Measurements from ENCODE around the gene APLF.
"Not testable (repeated sequence)": the region's sequence is repeated elsewhere in the genome, so short reads cannot be mapped to it uniquely, and the experiment has no call there.

The APLF gene

DNA sequence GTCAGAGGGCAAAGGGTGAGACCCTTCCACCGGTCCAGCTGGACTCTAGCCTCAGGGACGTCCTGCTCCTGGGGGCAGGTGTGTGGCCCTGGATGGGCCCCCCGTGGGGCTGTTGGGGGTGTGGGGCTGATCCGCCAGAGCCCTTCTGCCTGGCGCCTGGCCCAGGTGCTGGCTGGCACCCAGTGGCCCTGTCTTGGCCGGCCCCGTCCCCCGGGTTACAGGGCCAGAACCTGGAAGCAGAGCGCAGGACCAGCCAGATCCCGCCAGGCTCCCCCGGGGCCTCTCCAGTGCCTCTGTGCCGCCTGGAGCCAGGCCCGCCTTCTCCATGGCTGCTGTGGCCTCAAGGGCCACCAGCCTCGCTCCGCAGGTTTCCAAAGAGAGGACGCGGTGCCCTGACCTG is 62.3 kb downstream of the APLF start:
- not testable (repeated sequence) for DNase-seq (ENCODE audit: low spot score)

GRCh38 chr2:68536000-68536399 is 68.6 kb downstream of the APLF start:
- no peak for DNase-seq (ENCODE audit: low spot score)

DNA sequence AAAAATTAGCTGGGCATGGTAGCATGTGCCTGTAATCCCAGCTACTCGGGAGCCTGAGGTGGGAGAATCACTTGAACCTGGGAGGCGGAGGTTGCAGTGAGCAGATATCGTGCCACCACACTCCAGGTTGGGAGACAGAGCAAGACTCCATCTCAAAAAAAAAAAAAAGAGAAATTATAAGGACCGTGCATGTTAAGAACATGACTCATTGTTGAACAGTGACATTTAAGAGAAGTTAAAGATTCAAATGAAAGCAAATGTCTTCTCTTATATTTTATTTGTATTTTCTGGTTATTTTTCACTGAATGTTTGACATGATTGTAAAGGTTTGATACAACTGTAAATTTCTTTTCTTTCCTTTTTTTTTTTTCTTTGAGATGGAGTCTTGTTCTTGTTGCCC is 69.6 kb downstream of the APLF start:
- DNase-seq (ENCODE audit: low spot score) = no peak

GRCh38 chr2:68537809-68538208 is 70.4 kb downstream of the APLF start:
- DNase-seq (ENCODE audit: low spot score) = no peak

GRCh38 chr2:68544811-68545210 is 77.4 kb downstream of the APLF start:
- no peak for DNase-seq (ENCODE audit: low spot score)

GRCh38 chr2:68548396-68548795 is 81.0 kb downstream of the APLF start:
- no peak for DNase-seq (ENCODE audit: low spot score)

DNA sequence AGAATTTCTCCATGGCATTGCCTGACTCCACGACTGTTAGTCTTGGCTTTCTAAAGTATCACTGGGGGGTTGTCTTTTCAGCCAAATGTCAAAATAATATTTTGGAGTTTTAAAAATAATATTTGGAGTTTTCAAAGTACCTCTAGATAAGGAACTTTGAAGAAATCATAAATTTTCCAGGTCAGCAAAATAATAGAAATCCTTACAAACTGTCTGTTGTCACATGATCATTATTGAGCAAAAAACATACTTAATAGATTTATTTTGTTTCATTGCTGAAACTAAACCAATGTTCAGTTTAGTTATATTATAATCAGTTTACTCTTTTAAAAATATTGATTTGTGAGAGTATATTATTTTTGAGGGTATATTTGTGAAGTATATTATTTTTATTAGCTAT is 85.7 kb downstream of the APLF start:
- DNase-seq (ENCODE audit: low spot score) = no peak

GRCh38 chr2:68555425-68556206 is 88.2 kb downstream of the APLF start:
- not testable (repeated sequence) for DNase-seq (ENCODE audit: low spot score)

DNA sequence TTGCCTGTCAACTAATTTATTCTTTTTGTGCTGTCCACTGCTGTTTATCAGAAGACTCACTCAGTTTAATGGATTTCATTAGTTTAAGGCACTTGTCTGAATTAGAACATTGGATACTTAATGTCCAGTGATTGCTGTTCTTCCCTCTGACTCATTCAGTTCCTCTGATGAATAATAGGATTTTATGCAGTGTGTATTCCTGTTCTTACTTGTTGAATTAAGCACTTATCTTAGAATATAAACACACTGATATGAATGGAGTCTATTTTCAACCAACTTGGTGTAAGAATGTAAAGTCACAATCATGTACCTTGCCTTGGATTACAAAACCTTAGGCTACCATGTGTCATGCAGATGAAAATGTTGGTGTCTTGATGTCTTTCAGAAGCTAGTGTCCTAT is 89.0 kb downstream of the APLF start:
- no peak for DNase-seq (ENCODE audit: low spot score)

GRCh38 chr2:68558576-68558975 is 91.2 kb downstream of the APLF start:
- no peak for DNase-seq (ENCODE audit: low spot score)

DNA sequence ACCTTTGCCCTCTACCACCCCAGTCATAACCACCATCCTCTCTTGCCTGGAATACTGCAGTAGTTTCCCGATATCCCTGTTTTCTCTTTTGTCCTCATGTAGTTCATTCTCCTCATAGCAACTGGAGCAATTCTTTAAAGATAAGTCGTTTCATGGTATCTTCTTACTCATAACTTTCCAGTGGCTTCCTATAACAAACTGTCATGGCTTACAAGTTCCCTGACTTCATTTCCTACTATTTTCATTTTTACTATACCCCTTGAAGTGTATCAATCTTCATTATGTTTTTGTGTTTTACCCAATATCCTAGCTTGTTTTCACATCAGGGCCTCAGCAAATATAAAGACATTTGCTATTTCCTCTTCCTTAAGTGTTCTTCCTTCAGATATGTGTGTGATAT is 92.3 kb downstream of the APLF start:
- no peak for DNase-seq (ENCODE audit: low spot score)

DNA sequence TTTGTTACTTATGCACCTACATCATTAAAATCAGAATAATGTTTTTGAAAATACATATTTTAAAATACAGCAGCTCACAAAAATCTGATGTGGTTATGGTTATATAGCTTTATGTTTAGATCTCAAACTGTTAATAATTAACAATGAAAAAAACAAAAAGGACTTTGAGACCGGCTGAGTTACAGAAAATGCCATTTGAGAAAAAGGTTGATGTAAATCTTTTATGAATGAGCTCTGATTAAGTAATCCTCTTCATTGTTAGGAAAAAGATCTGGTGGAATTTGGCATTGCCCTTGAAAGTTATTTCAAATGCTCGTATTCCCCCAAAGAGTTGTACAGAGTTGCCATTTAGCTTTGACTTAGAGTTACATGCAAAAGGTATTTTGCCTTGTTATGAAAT is 93.2 kb downstream of the APLF start:
- no peak for DNase-seq (ENCODE audit: low spot score)

- DNase-seq (ENCODE audit: low spot score) = no peak
Observed at GRCh38 chr2:68561372-68561771, 94.0 kb downstream of the APLF start.

GRCh38 chr2:68562934-68563333 is 95.5 kb downstream of the APLF start:
- no peak for DNase-seq (ENCODE audit: low spot score)

- no peak for DNase-seq (ENCODE audit: low spot score)
Observed at GRCh38 chr2:68564426-68564825, 97.0 kb downstream of the APLF start.

DNA sequence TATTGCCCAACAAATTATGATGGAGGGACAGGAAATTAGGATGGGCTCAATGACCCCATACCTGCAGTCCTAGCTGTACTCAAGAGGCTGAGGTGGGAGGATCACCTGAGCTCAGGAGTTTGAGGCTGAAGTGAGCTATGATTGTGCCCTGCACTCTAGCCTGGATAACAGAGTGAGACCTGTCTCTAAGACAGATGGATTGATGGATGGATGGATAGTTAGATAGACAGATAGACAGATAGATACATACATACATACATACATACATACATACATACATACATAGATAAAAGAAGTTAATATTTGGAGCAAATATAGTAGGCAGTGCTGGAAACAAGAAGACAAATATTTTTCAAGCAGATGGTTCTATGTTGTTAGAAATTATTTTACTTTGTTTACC is 97.9 kb downstream of the APLF start:
- no peak for DNase-seq (ENCODE audit: low spot score)

DNA sequence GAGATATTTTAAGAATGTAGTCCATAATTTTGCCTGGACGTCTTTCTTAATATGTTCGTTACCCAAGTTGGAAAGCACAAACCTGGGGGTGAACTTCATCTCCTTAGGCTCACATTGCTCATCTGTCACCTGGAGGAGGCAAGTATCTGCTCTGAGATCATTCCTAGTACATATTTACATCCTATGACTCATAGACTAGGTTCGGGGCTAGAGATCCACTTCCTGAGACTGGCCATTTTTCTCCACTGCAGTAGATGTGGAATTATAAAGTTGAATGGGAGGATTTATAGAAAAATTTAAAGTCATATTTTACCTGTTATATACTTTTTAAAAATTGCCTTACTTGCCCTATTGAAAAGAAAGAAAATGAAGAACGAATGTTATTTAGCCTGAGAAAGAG is 98.5 kb downstream of the APLF start:
- no peak for DNase-seq (ENCODE audit: low spot score)

GRCh38 chr2:68566362-68566761 is 99.0 kb downstream of the APLF start:
- no peak for DNase-seq (ENCODE audit: low spot score)

DNA sequence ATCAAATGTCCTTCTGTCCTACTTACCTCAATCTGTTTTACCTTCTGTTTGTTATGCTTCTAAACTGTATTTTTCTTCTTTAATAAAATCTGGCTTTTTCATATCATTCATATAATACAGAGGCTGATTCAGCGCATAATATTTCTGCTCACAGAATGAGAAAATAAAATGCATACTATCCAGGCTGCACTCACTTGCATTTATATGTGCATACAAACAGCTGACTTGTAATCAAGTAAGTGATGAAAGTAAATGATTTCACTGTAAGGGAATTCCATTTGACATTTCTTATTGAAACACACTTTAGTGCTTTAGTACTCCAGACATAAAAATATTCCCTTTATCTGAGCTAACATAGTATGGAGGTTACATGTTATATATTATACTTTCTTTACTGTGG is 100.7 kb downstream of the APLF start:
- DNase-seq (ENCODE audit: low spot score) = no peak

GRCh38 chr2:68569604-68570003 is 102.2 kb downstream of the APLF start:
- DNase-seq (ENCODE audit: low spot score) = no peak

GRCh38 chr2:68570434-68570833 is 103.0 kb downstream of the APLF start:
- DNase-seq (ENCODE audit: low spot score) = not testable (repeated sequence)

- no peak for DNase-seq (ENCODE audit: low spot score)
Observed at GRCh38 chr2:68574202-68574791, 106.9 kb downstream of the APLF start.

DNA sequence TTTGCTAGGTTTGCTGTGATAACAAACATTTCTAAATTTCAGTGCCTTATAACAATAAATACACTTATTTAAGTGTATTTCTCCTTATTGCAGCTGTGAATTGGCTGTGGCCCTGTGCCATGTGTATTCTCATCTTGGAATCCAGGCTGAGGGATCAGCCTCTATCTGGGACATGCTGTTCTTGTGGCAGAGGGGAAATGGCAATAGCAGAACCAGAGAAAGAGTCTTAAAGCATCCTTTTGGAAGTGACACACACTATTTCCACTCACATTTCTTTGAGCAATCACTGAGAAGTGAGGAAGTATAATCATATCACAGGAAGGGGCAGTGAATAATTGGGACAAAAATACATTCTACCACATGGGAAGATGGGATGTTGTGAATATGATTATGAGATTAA is 109.8 kb downstream of the APLF start:
- no peak for DNase-seq (ENCODE audit: low spot score)

DNA sequence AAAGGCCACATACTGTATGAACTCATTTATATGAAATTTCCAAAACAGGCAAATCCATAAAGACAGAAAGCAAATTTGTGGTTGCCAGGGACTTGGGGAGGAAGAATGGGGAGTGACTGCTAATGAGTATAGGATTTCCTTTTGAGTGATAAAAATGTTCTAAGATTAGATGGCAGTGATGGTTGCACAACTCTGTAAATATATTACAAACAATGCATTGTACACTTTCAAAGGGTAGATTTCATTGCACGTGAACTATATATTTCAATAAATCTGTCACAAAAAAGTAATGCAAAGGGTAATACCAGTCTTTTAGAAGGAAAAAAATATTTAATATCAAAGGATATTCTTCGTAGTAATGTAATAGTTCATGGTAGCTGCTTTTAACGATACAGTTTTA is 112.3 kb downstream of the APLF start:
- DNase-seq (ENCODE audit: low spot score) = no peak
